Spleen (tissue), 7 donors: Measurements from ENCODE around the gene VPS39.

Source experiments
- CTCF ChIP-seq, 11 experiments: fragments of 200-600 bp in 7 of 11; fragments of 450-650 bp in 4 of 11; sonication (generic) in 4 of 11; IDR thresholded peaks in 8 of 11; conservative IDR thresholded peaks in 3 of 11; 1 replicate in 7 of 11; 2 replicates in 4 of 11; pipeline versions ENCODE4 v1.4.0 to v1.8.0; 2016 to 2021; ENCODE audit warnings: antibody characterized with exemption in 11 of 11, inconsistent platforms in 4 of 11, mild to moderate bottlenecking in 1 of 11
- POLR2AphosphoS5 ChIP-seq, 3 donors: sonication (generic); formaldehyde crosslinking; IDR thresholded peaks; one replicate each; pipeline ENCODE4 v1.5.1; 2017; ENCODE audit warnings: antibody characterized with exemption in 3 of 3
- donor health status: DM: no; HTN: no; CAD: no; lungs with moderate emphysema.
- donor health status: DM: no; HTN: no; CAD: no.
- donor health status: DM: no; HTN: no; CAD: no.

DNA sequence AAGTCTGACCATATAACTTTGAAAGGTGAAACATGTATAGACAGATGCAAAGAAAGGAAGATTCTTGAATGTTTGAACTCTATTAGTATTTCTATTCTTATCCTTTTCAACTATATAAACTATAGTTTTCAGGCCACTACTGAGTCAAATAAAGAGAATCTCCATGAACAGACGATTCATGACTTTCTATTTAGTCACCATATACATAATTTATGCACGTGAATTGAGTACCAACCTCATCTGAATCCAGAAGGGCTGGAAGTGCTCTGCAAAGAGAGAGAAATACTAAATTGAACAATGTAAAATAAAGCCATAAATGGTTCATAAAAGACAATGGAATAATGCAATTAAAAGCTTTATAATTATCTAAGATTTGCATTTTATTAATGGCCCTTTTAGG lies 9.5 kb upstream of the VPS39 start:
- no peak for TF ChIP-seq CTCF (IDR thresholded peaks at IDR 0.05 in 8 of 11, conservative IDR thresholded peaks at IDR 0.05 in 3 of 11)
- TF ChIP-seq POLR2AphosphoS5 (IDR thresholded peaks at IDR 0.05): no peak
